CD14-positive monocyte (primary cell): ENCODE data around the gene CDC14A. TPM values are rescaled to one million over a fixed set of nuclear protein-coding genes. Genes with fewer than 3 reads are reported as not detected.

Experiments used
- DNase-seq, 3 donors: peaks; one replicate each; pipeline ENCODE4 v3.0.0-alpha.2; 2011 to 2022
- H2AFZ ChIP-seq: 2 replicates; pipeline ENCODE4 v1.6.0; 2012; ENCODE audit warnings: mild to moderate bottlenecking, low read depth, low read length, inconsistent platforms; ENCODE audit not compliant: insufficient read depth, poor library complexity, severe bottlenecking
- H3K27ac ChIP-seq, 2 donors: 1 replicate in 1 of 2; 2 replicates in 1 of 2; pipeline ENCODE4 v1.5.1; 2012 to 2013; ENCODE audit warnings: low read length in 2 of 2, control low read depth in 1 of 2, inconsistent platforms in 1 of 2, low read depth in 1 of 2, mild to moderate bottlenecking in 1 of 2
- H3K27me3 ChIP-seq, 2 donors: one replicate each; pipeline versions ENCODE4 v1.6.0 to v1.6.1; 2011 to 2013; ENCODE audit warnings: low read length in 2 of 2; ENCODE audit not compliant: control insufficient read depth in 2 of 2, insufficient read depth in 2 of 2
- H3K36me3 ChIP-seq, 2 donors: replicated peaks in 1 of 2; 1 replicate in 1 of 2; 2 replicates in 1 of 2; pipeline versions ENCODE4 v1.5.1 to v1.6.1; 2012 to 2013; ENCODE audit warnings: low read length in 2 of 2, control low read depth in 1 of 2, inconsistent platforms in 1 of 2, mild to moderate bottlenecking in 1 of 2; ENCODE audit not compliant: insufficient read depth in 2 of 2, control insufficient read depth in 1 of 2
- H3K4me1 ChIP-seq, 2 donors: 1 replicate in 1 of 2; 2 replicates in 1 of 2; pipeline versions ENCODE4 v1.5.1 to v1.6.1; 2012 to 2013; ENCODE audit warnings: low read length in 2 of 2, control low read depth in 1 of 2, inconsistent platforms in 1 of 2, mild to moderate bottlenecking in 1 of 2, moderate library complexity in 1 of 2; ENCODE audit not compliant: insufficient read depth in 2 of 2, control insufficient read depth in 1 of 2
- H3K4me2 ChIP-seq: replicated peaks from 2 replicates; pipeline ENCODE3; 2012; ENCODE audit warnings: low read length, moderate library complexity, mild to moderate bottlenecking; ENCODE audit not compliant: poor library complexity, severe bottlenecking; ENCODE audit errors: extremely low read depth
- H3K4me3 ChIP-seq, 3 experiments: fragments of 200-600 bp in 1 of 3; sonication (generic) in 1 of 3; replicated peaks in 1 of 3; 1 replicate in 2 of 3; 2 replicates in 1 of 3; pipeline ENCODE4 v1.5.1; 2011 to 2013; ENCODE audit warnings: low read length in 3 of 3, mild to moderate bottlenecking in 3 of 3, control low read depth in 2 of 3, low read depth in 2 of 3, inconsistent platforms in 1 of 3, moderate library complexity in 1 of 3
- H3K79me2 ChIP-seq: 2 replicates; pipeline ENCODE4 v1.6.0; 2012; ENCODE audit warnings: mild to moderate bottlenecking, control low read depth, inconsistent platforms, low read length, moderate library complexity; ENCODE audit not compliant: insufficient read depth
- H3K9ac ChIP-seq: 2 replicates; pipeline ENCODE4 v1.6.0; 2017; ENCODE audit warnings: low read length, mild to moderate bottlenecking; ENCODE audit not compliant: insufficient read depth, poor library complexity, severe bottlenecking
- H3K9me3 ChIP-seq, 2 donors: replicated peaks in 1 of 2; 1 replicate in 1 of 2; 2 replicates in 1 of 2; pipeline versions ENCODE4 v1.5.1 to v1.6.1; 2012 to 2013; ENCODE audit warnings: low read length in 2 of 2, control low read depth in 1 of 2; ENCODE audit not compliant: control insufficient read depth in 1 of 2, insufficient read depth in 1 of 2
- H4K20me1 ChIP-seq: 2 replicates; pipeline ENCODE4 v1.6.0; 2012; ENCODE audit warnings: mild to moderate bottlenecking, low read length, control low read depth, moderate library complexity; ENCODE audit not compliant: insufficient read depth
- H3K27ac Mint-ChIP-seq, 7 donors: one replicate each; pipeline ENCODE4 v1.8.0; 2020; ENCODE audit warnings: mild to moderate bottlenecking in 7 of 7, mixed read lengths in 7 of 7, moderate library complexity in 6 of 7, inconsistent platforms in 2 of 7
- H3K27me3 Mint-ChIP-seq, 3 donors: one replicate each; pipeline ENCODE4 v1.8.0; 2021 to 2022; ENCODE audit warnings: low read depth in 3 of 3, mild to moderate bottlenecking in 3 of 3, mixed read lengths in 3 of 3, moderate library complexity in 3 of 3, inconsistent platforms in 1 of 3
- H3K36me3 Mint-ChIP-seq, 2 donors: one replicate each; pipeline ENCODE4 v1.8.0; 2020; ENCODE audit warnings: mixed read lengths in 2 of 2, inconsistent platforms in 1 of 2, mild to moderate bottlenecking in 1 of 2
- H3K4me1 Mint-ChIP-seq: one replicate; pipeline ENCODE4 v1.8.0; 2020; ENCODE audit warnings: mild to moderate bottlenecking, mixed read lengths
- H3K4me3 Mint-ChIP-seq, 2 donors: one replicate each; pipeline ENCODE4 v1.8.0; 2020; ENCODE audit warnings: mild to moderate bottlenecking in 2 of 2, mixed read lengths in 2 of 2, moderate library complexity in 1 of 2
- H3K9me3 Mint-ChIP-seq, 7 donors: one replicate each; pipeline ENCODE4 v1.8.0; 2020 to 2022; ENCODE audit warnings: mixed read lengths in 7 of 7, mild to moderate bottlenecking in 6 of 7, moderate library complexity in 6 of 7, inconsistent platforms in 2 of 7
- WGBS: methylation state at CpG from one replicate; pipeline ENCODE4 v1.1.5; 2013; ENCODE audit warnings: missing lambda C conversion rate; ENCODE audit not compliant: insufficient coverage; 5-methylcytosine and 5-hydroxymethylcytosine counted together
- intact Hi-C, 2 donors: fragments of 100-400 bp; cut with micrococcal nuclease; formaldehyde crosslinking; loops; one replicate each; pipeline versions ENCODE4 v1.15.0 to v1.15.1; 2023
- polyA plus RNA-seq, 3 donors: library from polyadenylated mRNA; depleted of rRNA in 1 of 3; unstranded in 2 of 3; stranded (reverse) in 1 of 3; fragments of 300-500 nt in 2 of 3; fragments of >200 nt in 1 of 3; fragmentation: Illumina TruSeq in 2 of 3; gene quantifications; 1 replicate in 2 of 3; 2 replicates in 1 of 3; pipeline ENCODE4 v1.2.3, GENCODE V29; 2012 to 2021
- TF ChIP-seq, protein P1 (sequence below): fragments of 200-600 bp; IDR thresholded peaks from one replicate; pipeline ENCODE4 v1.8.0; 2022; ENCODE audit warnings: antibody characterized with exemption, mild to moderate bottlenecking

The CDC14A gene
- polyA plus RNA-seq, 3 donors: 4.2 to 9.2 (median 6.1) TPM

GRCh38 chr1:100443811-100444571 lies 91.7 kb downstream of the CDC14A start:
- Mint-ChIP-seq H3K4me3 (no peak overlapping the region), H3K27ac (peak overlapping the region in 3 of 7 donors; percentile 10 to 79 (median 63)), H3K9me3 (no peaks in the 10 kb centered on the region), H3K27me3 (no peaks in the 10 kb centered on the region), H3K36me3 (peaks cover 44 to 50% of the 10 kb centered on the region in 2 donors), H3K4me1 (peaks cover 19% of the 10 kb centered on the region)
- no peak overlapping the region for H3K27ac ChIP-seq
- H3K36me3 ChIP-seq: peaks cover 20 to 89% of the 10 kb centered on the region in 2 donors
- H4K20me1 ChIP-seq: no peaks in the 10 kb centered on the region
- peaks cover 0 to 6% of the 10 kb centered on the region in 2 donors for H3K4me1 ChIP-seq
- intact Hi-C loops: no loop called here
- TF ChIP-seq, protein P1, sequence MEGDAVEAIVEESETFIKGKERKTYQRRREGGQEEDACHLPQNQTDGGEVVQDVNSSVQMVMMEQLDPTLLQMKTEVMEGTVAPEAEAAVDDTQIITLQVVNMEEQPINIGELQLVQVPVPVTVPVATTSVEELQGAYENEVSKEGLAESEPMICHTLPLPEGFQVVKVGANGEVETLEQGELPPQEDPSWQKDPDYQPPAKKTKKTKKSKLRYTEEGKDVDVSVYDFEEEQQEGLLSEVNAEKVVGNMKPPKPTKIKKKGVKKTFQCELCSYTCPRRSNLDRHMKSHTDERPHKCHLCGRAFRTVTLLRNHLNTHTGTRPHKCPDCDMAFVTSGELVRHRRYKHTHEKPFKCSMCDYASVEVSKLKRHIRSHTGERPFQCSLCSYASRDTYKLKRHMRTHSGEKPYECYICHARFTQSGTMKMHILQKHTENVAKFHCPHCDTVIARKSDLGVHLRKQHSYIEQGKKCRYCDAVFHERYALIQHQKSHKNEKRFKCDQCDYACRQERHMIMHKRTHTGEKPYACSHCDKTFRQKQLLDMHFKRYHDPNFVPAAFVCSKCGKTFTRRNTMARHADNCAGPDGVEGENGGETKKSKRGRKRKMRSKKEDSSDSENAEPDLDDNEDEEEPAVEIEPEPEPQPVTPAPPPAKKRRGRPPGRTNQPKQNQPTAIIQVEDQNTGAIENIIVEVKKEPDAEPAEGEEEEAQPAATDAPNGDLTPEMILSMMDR: no peak
- H3K27me3 ChIP-seq: no peaks in the 10 kb centered on the region
- no peaks in the 10 kb centered on the region for H3K9me3 ChIP-seq
- 36% methylated on average over 4 of the region's 7 CpGs for WGBS
- DNase-seq: no peak
- H3K4me3 ChIP-seq: no peak overlapping the region
- H3K79me2 ChIP-seq: no peaks in the 10 kb centered on the region
- H3K4me2 ChIP-seq: no peak overlapping the region
- H3K9ac ChIP-seq: no peak overlapping the region
- no peak overlapping the region for H2AFZ ChIP-seq

- peaks cover 24% of the 10 kb centered on the region for H3K4me1 Mint-ChIP-seq
- Histone ChIP-seq H2AFZ (no peak overlapping the region), H3K9ac (no peak overlapping the region), H4K20me1 (no peaks in the 10 kb centered on the region), H3K9me3 (no peaks in the 10 kb centered on the region), H3K27me3 (no peaks in the 10 kb centered on the region), H3K79me2 (no peaks in the 10 kb centered on the region), H3K4me1 (peaks cover 4 to 6% of the 10 kb centered on the region in 2 donors), H3K4me3 (no peak overlapping the region), H3K27ac (no peak overlapping the region), H3K36me3 (peaks cover 20 to 87% of the 10 kb centered on the region in 2 donors), H3K4me2 (no peak overlapping the region)
- peaks cover 49 to 52% of the 10 kb centered on the region in 2 donors for H3K36me3 Mint-ChIP-seq
- intact Hi-C loops: no loop called here
- H3K9me3 Mint-ChIP-seq: peaks cover 0 to 2% (median 0%) of the 10 kb centered on the region in 7 donors
- H3K4me3 Mint-ChIP-seq: no peak overlapping the region
- TF ChIP-seq, protein P1: no peak
- no peaks in the 10 kb centered on the region for H3K27me3 Mint-ChIP-seq
- H3K27ac Mint-ChIP-seq: peak overlapping the region in 2 of 7 donors; percentile 16 to 82
- DNase-seq: no peak
Observed at GRCh38 chr1:100445565-100445964, 93.3 kb downstream of the CDC14A start.
